Measurements from ENCODE around the gene SLC29A3. TPM values are rescaled to one million over a fixed set of nuclear protein-coding genes. Genes with fewer than 3 reads are reported as not detected.

Gene SLC29A3
- total RNA-seq, 2 experiments from 2014 or later, result 2.6 to 3.2 TPM

- H3K4me1 Mint-ChIP-seq, result peaks cover 5% of the 10 kb centered on the region
- H3K27ac Mint-ChIP-seq, result no peak overlapping the region
- no peaks in the 10 kb centered on the region for H3K36me3 Mint-ChIP-seq (ENCODE audit: low read depth)
- CTCF ChIA-PET, result interaction anchor here (1.2 kb wide), 1 partner anchor 9 kb away, joined by 4 read pairs; the partner anchor contains the start of gene SLC29A3
- no peak overlapping the region for H3K4me3 Mint-ChIP-seq
- DNase-seq, result no peak
- no peaks in the 10 kb centered on the region for H3K9me3 Mint-ChIP-seq
- peaks cover 18% of the 10 kb centered on the region for H3K27me3 Mint-ChIP-seq
- POLR2A ChIA-PET, result no interaction called here
These were observed 9.1 kb upstream of the SLC29A3 start for GRCh38 chr10:71309919-71310318.

- Mint-ChIP-seq H3K4me1 (peaks cover 10% of the 10 kb centered on the region), H3K36me3 (ENCODE audit: low read depth) (no peaks in the 10 kb centered on the region), H3K9me3 (no peaks in the 10 kb centered on the region), H3K27ac (no peak overlapping the region), H3K27me3 (peaks cover 18% of the 10 kb centered on the region), H3K4me3 (no peak overlapping the region)
- POLR2A ChIA-PET, result no interaction called here
- CTCF ChIA-PET, result interaction anchor here (0.7 to 0.9 kb wide), 2 partner anchors 10 to 396 kb away, joined by 3 to 4 read pairs; no protein-coding TSS in a partner anchor
- no peak for DNase-seq
These were observed 6.8 kb upstream of the SLC29A3 start for GRCh38 chr10:71312220-71312619.

GRCh38 chr10:71312811-71313789 is 6.0 kb upstream of the SLC29A3 start:
- no peak overlapping the region for H3K4me3 Mint-ChIP-seq

GRCh38 chr10:71314028-71314693 is 4.9 kb upstream of the SLC29A3 start:
- Mint-ChIP-seq H3K36me3 (ENCODE audit: low read depth) (no peaks in the 10 kb centered on the region), H3K4me3 (no peak overlapping the region), H3K4me1 (peaks cover 16% of the 10 kb centered on the region), H3K27ac (no peak overlapping the region), H3K9me3 (no peaks in the 10 kb centered on the region), H3K27me3 (peaks cover 18% of the 10 kb centered on the region)
- DNase-seq, result peak; percentile 58
- CTCF ChIA-PET, result interaction anchor here (0.8 to 4.7 kb wide), 13 partner anchors 9 to 582 kb away, joined by 3 to 32 read pairs (median 4); no protein-coding TSS in a partner anchor
- POLR2A ChIA-PET, result no interaction called here

More at GRCh38 chr10:71312811-71313789, 6.0 kb upstream of the SLC29A3 start:
- Mint-ChIP-seq H3K27me3 (peaks cover 18% of the 10 kb centered on the region), H3K4me1 (peaks cover 11% of the 10 kb centered on the region), H3K36me3 (ENCODE audit: low read depth) (no peaks in the 10 kb centered on the region), H3K9me3 (no peaks in the 10 kb centered on the region), H3K27ac (no peak overlapping the region)
- CTCF ChIA-PET, result interaction anchor here (0.8 to 4.7 kb wide), 9 partner anchors 10 to 583 kb away, joined by 3 to 32 read pairs (median 4); no protein-coding TSS in a partner anchor
- POLR2A ChIA-PET, result no interaction called here
- no peak for DNase-seq

- H3K27ac Mint-ChIP-seq, result no peak overlapping the region
- no peak overlapping the region for H3K4me3 Mint-ChIP-seq
- H3K27me3 Mint-ChIP-seq, result peaks cover 18% of the 10 kb centered on the region
- ChIA-PET POLR2A (no interaction called here), CTCF (interaction anchor here (0.6 to 4.7 kb wide), 16 partner anchors 8 to 908 kb away, joined by 3 to 32 read pairs (median 3); no protein-coding TSS in a partner anchor)
- peaks cover 20% of the 10 kb centered on the region for H3K4me1 Mint-ChIP-seq
- no peaks in the 10 kb centered on the region for H3K36me3 Mint-ChIP-seq (ENCODE audit: low read depth)
- H3K9me3 Mint-ChIP-seq, result no peaks in the 10 kb centered on the region
- no peak for DNase-seq
These were observed 4.3 kb upstream of the SLC29A3 start for GRCh38 chr10:71314694-71315225.

GRCh38 chr10:71316056-71316785 is 2.8 kb upstream of the SLC29A3 start:
- no peak overlapping the region for H3K27ac Mint-ChIP-seq
- H3K36me3 Mint-ChIP-seq (ENCODE audit: low read depth), result no peaks in the 10 kb centered on the region
- POLR2A ChIA-PET, result no interaction called here
- H3K4me3 Mint-ChIP-seq, result no peak overlapping the region
- no peak for DNase-seq
- peaks cover 10% of the 10 kb centered on the region for H3K27me3 Mint-ChIP-seq
- no peaks in the 10 kb centered on the region for H3K9me3 Mint-ChIP-seq
- CTCF ChIA-PET, result interaction anchor here (1.2 to 4.7 kb wide), 10 partner anchors 9 to 581 kb away, joined by 3 to 32 read pairs (median 4); no protein-coding TSS in a partner anchor
- peaks cover 21% of the 10 kb centered on the region for H3K4me1 Mint-ChIP-seq

- ChIA-PET CTCF (interaction anchor here (1.0 to 4.7 kb wide), 6 partner anchors 42 to 580 kb away, joined by 3 to 32 read pairs (median 4); no protein-coding TSS in a partner anchor), POLR2A (no interaction called here)
- no peak overlapping the region for H3K4me3 Mint-ChIP-seq
- no peaks in the 10 kb centered on the region for H3K9me3 Mint-ChIP-seq
- DNase-seq, result no peak
- no peak overlapping the region for H3K27ac Mint-ChIP-seq
- no peaks in the 10 kb centered on the region for H3K36me3 Mint-ChIP-seq (ENCODE audit: low read depth)
- H3K27me3 Mint-ChIP-seq, result peaks cover 7% of the 10 kb centered on the region
- H3K4me1 Mint-ChIP-seq, result peaks cover 21% of the 10 kb centered on the region
These were observed 2.3 kb upstream of the SLC29A3 start for GRCh38 chr10:71316786-71317160.

GRCh38 chr10:71317739-71318138 is 1.3 kb upstream of the SLC29A3 start:
- H3K4me1 Mint-ChIP-seq, result peaks cover 21% of the 10 kb centered on the region

GRCh38 chr10:71319800-71320392 is 837 bp downstream of the SLC29A3 start:
- ChIA-PET POLR2A (interaction anchor here (0.9 to 1.5 kb wide), 6 partner anchors 8 to 379 kb away, joined by 3 to 6 read pairs (median 3); no protein-coding TSS in a partner anchor), CTCF (interaction anchor here (0.9 to 2.4 kb wide), 9 partner anchors 9 to 501 kb away, joined by 3 to 10 read pairs (median 3); no protein-coding TSS in a partner anchor)
- Mint-ChIP-seq H3K36me3 (ENCODE audit: low read depth) (peaks cover 7% of the 10 kb centered on the region), H3K4me3 (peak overlapping the region; percentile 87), H3K27ac (no peak overlapping the region), H3K9me3 (no peaks in the 10 kb centered on the region), H3K27me3 (no peaks in the 10 kb centered on the region), H3K4me1 (peaks cover 21% of the 10 kb centered on the region)
- DNase-seq, result no peak

More at GRCh38 chr10:71317739-71318138, 1.3 kb upstream of the SLC29A3 start:
- Mint-ChIP-seq H3K9me3 (no peaks in the 10 kb centered on the region), H3K27me3 (peaks cover 6% of the 10 kb centered on the region), H3K36me3 (ENCODE audit: low read depth) (no peaks in the 10 kb centered on the region), H3K27ac (no peak overlapping the region), H3K4me3 (no peak overlapping the region)
- ChIA-PET POLR2A (no interaction called here), CTCF (interaction anchor here (1.0 to 4.7 kb wide), 5 partner anchors 41 to 579 kb away, joined by 3 to 32 read pairs (median 4); no protein-coding TSS in a partner anchor)
- DNase-seq, result no peak

- ChIA-PET CTCF (interaction anchor here (0.9 to 2.4 kb wide), 5 partner anchors 56 to 500 kb away, joined by 3 to 10 read pairs (median 3); no protein-coding TSS in a partner anchor), POLR2A (interaction anchor here (1.2 to 1.5 kb wide), 2 partner anchors 374 to 378 kb away, joined by 3 to 4 read pairs; no protein-coding TSS in a partner anchor)
- H3K4me1 Mint-ChIP-seq, result peaks cover 21% of the 10 kb centered on the region
- DNase-seq, result no peak
- peaks cover 7% of the 10 kb centered on the region for H3K36me3 Mint-ChIP-seq (ENCODE audit: low read depth)
- H3K4me3 Mint-ChIP-seq, result peak overlapping the region; percentile 11
- H3K27me3 Mint-ChIP-seq, result no peaks in the 10 kb centered on the region
- H3K9me3 Mint-ChIP-seq, result no peaks in the 10 kb centered on the region
- H3K27ac Mint-ChIP-seq, result no peak overlapping the region
These were observed 1.5 kb downstream of the SLC29A3 start for GRCh38 chr10:71320592-71320991.

- Mint-ChIP-seq H3K9me3 (no peaks in the 10 kb centered on the region), H3K4me3 (no peak overlapping the region), H3K4me1 (peaks cover 21% of the 10 kb centered on the region), H3K36me3 (ENCODE audit: low read depth) (peaks cover 7% of the 10 kb centered on the region), H3K27ac (no peak overlapping the region), H3K27me3 (no peaks in the 10 kb centered on the region)
- CTCF ChIA-PET, result no interaction called here
- POLR2A ChIA-PET, result no interaction called here
- no peak for DNase-seq
These were observed 2.3 kb downstream of the SLC29A3 start for GRCh38 chr10:71321386-71321785.
